GM18951 (cell line): ENCODE results near the gene CYSRT1.

Experiments
- POLR2A ChIP-seq: IDR thresholded peaks from 4 replicates; pipeline ENCODE4 v1.6.1; 2011; ENCODE audit warnings: mild to moderate bottlenecking; ENCODE audit not compliant: insufficient read length, insufficient read depth; ENCODE audit errors: extremely low read depth
- in situ Hi-C: fragments of 300-500 bp; cut with MboI; formaldehyde crosslinking; loops from one replicate; pipeline ENCODE4 v1.12.0; 2022; ENCODE audit warnings: low sequenced_read_pairs, mixed read lengths, inconsistent platforms; ENCODE audit not compliant: unreplicated experiment

CYSRT1 gene

DNA sequence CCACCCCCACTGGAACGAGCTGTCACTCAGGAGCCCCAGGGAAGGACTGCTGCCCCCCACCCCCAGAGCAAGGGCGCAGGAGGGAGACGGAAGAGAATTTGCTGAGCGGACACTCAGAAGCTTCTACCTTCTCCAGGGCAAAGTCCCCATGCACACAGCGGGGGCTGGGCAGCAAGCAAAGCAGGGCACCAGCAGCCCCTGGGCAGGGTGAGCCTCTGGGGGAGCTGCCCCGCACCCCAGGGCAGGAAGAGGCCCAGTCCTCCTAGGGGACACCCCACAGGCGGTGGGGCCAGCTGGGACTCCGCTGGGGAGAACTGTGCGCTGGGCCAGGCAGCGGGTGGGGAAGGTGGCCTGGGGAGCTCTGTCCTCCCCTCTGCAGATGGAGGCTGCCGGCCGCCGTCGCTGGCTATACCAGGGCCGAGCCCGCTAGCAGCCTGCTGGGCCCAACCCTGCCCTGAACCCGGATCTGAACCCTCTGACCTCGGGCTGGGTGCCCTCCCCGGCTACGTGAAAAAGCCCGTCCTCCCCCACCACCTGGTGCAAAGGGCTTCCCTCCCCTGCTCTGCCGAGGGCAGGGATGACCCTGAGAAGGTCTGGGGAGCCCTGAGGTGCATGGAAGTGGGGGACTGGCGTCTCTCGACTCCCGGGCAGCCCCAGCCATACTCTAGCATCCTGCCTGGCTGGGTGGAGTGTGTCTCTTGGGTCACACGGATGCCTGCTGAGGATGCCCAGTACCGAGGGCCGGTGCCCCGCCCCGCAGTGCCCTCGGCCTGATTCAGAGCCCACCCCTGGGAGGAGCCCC, 5.1 kb downstream of the CYSRT1 start:
- in situ Hi-C loops: loop anchor here (10.0 kb wide), 1 partner anchor 105 kb away; no protein-coding TSS in a partner anchor
- TF ChIP-seq POLR2A: no peak

DNA sequence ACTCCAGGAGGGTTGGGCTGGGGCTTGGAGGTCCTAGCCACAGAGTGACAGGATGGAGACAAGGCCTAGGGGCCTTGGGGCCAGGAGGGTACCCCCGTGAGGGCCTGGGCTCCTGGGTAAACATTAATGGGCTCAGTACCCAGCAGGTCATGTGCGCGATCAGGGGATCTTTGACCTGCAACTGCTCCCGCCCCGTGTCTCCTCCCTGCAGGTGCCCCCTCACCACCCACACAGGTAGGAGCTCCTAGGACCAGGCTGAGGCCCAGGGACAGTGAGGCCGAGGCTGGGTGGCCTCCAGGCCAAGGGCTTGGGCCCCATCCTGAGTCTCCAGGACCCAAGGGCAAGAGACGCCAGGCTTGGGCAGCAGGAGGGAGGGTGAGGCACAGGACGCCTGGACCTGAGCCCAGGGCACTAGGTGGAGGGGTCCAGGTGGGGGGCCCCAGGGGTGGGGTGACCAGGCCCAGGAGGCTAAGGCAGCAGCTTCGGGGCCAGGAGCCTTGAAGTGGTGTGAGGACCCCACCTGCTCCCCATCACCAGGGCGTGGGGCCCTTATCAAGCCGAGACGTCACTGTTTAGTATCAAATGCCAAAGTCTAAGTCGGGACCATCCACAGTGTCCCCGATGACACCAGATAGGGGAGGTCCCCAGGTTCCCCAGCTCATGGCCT, 5.9 kb downstream of the CYSRT1 start, which contains the start of gene SLC34A3:
Gene SLC34A3 (plus strand): TSS at position 197 of the 667 bp plus-strand sequence. CDS start 802 bp downstream, outside the sequence.
- no peak for TF ChIP-seq POLR2A
- in situ Hi-C loops: no loop called here

DNA sequence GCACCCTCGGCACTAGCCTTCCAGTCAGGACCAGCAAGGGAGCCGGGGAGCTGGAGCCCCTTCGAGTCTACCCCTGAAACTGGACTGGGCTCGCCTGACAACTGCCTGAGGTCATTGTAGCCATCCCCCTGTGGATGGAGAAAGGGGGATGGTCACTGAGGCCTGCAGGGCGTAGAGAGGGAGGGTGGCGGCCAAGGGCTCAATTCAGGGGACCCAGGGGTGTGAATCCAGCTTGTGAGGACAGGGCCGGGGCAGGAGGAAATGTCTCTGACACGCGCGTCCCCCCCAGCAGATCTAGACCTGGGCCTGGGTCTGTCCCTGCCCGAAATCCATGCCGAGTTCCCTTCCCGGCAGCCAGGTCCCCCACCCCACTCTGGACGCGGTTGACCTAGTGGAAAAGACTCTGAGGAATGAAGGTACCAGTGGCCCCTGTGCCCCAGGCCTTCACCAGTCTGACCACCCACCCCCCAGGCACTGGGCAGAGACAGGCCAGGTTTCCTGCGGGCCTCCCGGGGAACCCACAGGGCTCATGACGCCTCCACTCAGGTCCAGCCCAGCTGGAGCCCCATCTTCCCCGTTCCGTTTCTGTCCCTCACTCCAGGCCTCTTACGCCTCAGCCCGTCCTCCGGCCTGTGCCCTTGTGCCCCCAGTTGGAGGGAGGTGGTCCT, 6.5 kb downstream of the CYSRT1 start:
- in situ Hi-C loops: no loop called here
- TF ChIP-seq POLR2A: no peak

DNA sequence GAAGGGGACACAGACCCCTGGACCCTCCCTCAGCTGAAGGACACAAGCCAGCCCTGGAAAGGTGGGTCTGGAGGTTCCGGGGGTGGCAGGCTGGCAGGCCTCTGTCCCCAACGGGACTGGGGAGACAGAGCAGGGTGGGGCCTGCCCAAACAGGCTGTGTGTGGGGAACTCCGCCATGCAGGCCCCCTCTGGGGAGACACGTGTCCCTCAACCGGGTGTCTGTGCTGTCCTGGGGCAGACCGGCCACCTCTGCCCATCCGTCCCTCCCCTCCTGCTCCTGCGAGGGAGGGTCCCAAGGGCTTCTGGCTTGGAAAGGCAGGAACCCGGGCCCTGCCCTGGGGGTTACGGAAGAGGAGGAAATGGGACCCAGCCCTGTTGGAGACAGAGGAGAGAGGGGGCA, 7.1 kb downstream of the CYSRT1 start:
- in situ Hi-C loops: no loop called here
- no peak for TF ChIP-seq POLR2A

DNA sequence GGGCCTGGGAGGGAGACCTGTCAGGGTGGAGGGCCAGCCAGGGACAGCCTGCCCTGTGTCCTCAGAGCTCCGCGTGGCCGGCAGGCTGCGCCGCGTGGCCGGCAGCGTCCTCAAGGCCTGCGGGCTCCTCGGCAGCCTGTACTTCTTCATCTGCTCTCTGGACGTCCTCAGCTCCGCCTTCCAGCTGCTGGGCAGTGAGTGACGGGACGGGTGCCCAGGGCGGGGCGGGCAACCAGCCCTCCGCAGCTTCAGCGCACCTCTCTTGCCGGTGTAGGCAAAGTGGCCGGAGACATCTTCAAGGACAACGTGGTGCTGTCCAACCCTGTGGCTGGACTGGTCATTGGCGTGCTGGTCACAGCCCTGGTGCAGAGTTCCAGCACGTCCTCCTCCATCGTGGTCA, 7.5 kb downstream of the CYSRT1 start:
- in situ Hi-C loops: no loop called here
- no peak for TF ChIP-seq POLR2A

DNA sequence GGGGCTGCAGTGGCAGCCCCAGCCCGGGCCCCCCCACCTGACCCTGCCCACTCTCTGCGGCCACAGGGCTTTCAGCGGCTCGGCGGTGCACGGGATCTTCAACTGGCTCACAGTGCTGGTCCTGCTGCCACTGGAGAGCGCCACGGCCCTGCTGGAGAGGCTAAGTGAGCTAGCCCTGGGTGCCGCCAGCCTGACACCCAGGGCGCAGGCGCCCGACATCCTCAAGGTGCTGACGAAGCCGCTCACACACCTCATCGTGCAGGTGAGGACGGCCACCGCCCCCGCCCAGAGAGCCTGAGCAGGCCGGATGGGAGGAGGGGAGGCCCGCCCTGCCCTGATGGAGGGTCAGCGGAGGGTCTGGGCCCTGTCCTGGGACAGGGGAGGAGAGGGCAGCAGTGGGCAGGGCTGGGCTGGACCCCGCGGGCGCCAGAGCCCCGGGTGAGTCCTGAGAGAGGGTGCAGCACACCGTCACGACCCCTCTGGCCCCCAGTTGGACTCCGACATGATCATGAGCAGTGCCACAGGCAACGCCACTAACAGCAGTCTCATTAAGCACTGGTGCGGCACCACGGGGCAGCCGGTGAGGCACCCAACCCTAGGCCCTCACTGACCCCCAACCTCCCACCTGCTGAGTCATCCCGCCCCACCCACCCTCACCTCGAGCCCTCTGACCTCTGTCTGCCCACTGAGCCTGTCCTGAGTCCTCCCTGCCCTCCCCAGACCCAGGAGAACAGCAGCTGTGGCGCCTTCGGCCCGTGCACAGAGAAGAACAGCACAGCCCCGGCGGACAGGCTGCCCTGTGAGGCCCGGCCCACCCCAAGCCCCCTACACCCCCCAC, 8.4 kb downstream of the CYSRT1 start:
- in situ Hi-C loops: no loop called here
- TF ChIP-seq POLR2A: no peak

DNA sequence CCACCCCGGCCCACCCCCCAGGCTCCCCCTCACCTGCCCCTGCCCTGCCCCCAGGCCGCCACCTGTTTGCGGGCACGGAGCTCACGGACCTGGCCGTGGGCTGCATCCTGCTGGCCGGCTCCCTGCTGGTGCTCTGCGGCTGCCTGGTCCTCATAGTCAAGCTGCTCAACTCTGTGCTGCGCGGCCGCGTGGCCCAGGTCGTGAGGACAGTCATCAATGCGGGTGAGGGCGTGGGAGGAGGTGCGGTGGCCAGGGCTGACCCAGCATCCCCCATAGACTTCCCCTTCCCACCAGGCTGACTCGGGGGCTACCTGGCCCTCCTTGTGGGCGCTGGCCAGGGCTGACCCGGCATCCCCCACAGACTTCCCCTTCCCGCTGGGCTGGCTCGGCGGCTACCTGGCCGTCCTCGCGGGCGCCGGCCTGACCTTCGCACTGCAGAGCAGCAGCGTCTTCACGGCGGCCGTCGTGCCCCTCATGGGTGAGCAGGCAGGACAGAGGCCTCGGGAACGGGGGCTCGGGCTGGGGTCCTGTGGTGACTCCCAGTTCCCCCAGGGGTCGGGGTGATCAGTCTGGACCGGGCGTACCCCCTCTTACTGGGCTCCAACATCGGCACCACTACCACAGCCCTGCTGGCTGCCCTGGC, 9.2 kb downstream of the CYSRT1 start:
- no peak for TF ChIP-seq POLR2A
- in situ Hi-C loops: no loop called here

DNA sequence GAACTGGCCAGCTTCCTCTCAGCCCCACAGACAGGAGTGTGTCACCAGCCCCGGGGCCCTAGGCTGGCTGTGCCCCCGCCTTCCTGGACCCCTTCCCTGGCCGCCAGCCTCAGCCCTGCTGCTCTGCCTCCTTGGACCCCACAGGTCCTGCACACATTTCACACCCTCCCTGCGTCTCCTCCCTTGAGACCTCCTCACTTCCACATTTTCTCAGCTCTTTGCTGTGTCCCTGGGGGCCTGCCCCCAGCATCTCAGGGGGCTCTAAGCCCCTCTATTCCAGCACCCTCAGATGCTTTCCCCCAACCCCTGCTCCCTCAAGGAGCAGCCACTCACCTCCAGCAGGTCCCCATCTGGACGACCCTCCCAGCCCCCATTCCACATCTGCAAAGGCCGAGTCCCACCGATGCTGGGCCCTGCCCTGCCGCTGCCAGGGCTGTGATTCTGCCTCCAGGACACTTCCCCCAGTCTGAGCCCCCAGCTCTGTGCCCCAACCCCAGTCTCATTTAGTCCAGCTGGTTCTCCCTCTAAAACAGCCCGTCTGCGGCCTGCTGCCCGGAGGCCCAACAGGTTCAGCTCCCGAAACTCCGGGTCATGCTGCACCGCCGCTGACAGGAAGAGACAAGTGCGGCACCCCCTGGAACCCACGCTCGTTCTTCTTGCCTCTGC, 9.9 kb downstream of the CYSRT1 start:
- in situ Hi-C loops: no loop called here
- no peak for TF ChIP-seq POLR2A

DNA sequence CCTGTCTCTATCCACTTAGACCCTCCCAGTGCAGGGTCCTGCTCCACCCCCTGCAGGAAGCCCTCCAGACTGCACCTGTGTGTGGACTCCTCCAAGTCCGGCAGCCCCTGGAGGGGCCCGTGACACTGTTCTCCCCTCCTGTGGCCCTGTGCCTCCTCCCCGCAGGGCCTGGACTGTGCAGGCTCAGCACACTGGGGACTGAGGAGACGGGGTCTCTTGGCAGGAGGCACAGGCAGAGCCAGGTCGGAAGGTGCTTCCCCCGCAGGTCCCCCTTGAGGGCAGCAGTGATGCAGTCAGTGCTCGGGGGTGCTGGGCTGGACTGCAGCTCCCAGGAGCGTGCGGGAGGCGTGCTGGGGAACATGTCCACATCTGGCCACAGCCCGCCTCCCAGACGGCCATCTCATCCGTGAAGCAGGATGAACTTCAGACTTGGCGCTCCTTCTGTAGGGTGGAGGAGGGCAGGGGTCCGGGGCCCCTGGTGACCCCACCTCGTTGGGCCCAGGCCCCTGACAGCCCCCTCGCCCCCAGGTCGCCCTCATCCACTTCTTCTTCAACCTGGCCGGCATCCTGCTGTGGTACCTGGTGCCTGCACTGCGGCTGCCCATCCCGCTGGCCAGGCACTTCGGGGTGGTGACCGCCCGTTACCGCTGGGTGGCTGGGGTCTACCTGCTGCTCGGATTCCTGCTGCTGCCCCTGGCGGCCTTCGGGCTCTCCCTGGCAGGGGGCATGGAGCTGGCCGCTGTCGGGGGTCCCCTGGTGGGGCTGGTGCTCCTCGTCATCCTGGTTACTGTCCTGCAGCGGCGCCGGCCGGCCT, 10.7 kb downstream of the CYSRT1 start:
- in situ Hi-C loops: no loop called here
- no peak for TF ChIP-seq POLR2A

DNA sequence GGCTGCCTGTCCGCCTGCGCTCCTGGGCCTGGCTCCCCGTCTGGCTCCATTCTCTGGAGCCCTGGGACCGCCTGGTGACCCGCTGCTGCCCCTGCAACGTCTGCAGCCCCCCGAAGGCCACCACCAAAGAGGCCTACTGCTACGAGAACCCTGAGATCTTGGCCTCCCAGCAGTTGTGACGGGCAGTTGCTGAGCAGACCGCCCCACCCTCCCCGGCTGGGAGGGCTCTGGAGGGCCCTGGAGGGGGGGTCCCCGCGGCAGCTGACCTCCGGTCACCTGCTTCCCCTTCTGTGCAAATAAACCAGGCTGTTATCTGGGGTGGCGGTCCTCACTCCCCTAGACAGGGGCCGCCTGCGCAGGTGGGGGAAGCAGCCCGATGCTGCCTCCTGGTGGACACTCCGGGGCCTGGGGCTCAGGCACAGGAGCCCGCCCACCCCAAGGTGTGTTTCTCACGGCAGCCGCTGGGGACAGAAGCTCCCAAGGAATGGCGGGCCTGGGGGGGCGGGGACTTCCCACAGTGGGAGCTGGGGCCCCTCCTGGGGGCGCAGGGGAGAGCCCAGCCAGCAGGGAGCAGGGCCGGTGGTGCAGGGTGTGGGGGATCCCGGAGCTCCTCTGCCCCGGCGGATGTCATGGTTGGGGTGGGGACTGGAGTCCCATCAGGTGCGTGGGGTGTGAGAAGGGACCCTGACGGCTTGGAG, 11.4 kb downstream of the CYSRT1 start:
- TF ChIP-seq POLR2A: no peak
- in situ Hi-C loops: no loop called here
